Neural cell (in vitro differentiated cells): ENCODE measurements around the gene SPINK6.

ENCODE experiments used
- EZH2 ChIP-seq: fragments of 200-600, 300-800 bp; shearing (Covaris generic), sonication (generic); IDR thresholded peaks from 2 replicates; pipeline ENCODE4 v1.6.1; 2014; ENCODE audit warnings: antibody characterized with exemption, low read length, borderline replicate concordance, mild to moderate bottlenecking; ENCODE audit not compliant: insufficient read depth, poor library complexity, severe bottlenecking
- POLR2AphosphoS5 ChIP-seq: IDR thresholded peaks from 2 replicates; pipeline ENCODE4 v1.6.1; 2012
- TAF1 ChIP-seq: IDR thresholded peaks from 2 replicates; pipeline ENCODE4 v1.6.1; 2012; ENCODE audit warnings: low read depth
- TF ChIP-seq, protein P1 (sequence below): fragments of 450-650 bp; IDR thresholded peaks from 2 replicates; pipeline ENCODE4 v1.5.1; 2014; ENCODE audit warnings: antibody characterized with exemption, mild to moderate bottlenecking, moderate library complexity; ENCODE audit not compliant: poor library complexity, severe bottlenecking
- TF ChIP-seq, protein P2 (sequence below): IDR thresholded peaks from 2 replicates; pipeline ENCODE4 v1.6.1; 2012; ENCODE audit warnings: borderline replicate concordance

DNA sequence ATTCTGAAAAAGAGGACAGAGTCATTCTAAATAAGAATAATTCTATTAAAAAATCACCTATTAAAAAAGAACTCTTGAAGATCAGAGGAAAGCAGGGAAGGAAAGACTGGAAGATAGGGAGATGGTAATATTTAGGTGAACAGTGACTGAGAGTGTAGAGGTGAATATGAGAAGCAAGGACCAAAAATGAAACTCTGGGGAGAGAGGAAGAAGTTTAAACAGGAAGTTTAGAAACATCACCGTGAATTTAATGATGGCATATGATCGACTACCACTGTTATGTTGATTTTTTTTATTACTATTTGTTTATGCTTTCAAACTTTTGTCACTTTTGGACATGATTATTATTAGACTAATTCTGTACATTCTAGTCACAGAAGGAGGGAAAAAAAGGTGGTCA is 1.7 kb upstream of the SPINK6 start:
- TF ChIP-seq EZH2 (no peak), POLR2AphosphoS5 (no peak), TAF1 (no peak)
- TF ChIP-seq, protein P1, sequence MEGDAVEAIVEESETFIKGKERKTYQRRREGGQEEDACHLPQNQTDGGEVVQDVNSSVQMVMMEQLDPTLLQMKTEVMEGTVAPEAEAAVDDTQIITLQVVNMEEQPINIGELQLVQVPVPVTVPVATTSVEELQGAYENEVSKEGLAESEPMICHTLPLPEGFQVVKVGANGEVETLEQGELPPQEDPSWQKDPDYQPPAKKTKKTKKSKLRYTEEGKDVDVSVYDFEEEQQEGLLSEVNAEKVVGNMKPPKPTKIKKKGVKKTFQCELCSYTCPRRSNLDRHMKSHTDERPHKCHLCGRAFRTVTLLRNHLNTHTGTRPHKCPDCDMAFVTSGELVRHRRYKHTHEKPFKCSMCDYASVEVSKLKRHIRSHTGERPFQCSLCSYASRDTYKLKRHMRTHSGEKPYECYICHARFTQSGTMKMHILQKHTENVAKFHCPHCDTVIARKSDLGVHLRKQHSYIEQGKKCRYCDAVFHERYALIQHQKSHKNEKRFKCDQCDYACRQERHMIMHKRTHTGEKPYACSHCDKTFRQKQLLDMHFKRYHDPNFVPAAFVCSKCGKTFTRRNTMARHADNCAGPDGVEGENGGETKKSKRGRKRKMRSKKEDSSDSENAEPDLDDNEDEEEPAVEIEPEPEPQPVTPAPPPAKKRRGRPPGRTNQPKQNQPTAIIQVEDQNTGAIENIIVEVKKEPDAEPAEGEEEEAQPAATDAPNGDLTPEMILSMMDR = no peak
- TF ChIP-seq, protein P2, sequence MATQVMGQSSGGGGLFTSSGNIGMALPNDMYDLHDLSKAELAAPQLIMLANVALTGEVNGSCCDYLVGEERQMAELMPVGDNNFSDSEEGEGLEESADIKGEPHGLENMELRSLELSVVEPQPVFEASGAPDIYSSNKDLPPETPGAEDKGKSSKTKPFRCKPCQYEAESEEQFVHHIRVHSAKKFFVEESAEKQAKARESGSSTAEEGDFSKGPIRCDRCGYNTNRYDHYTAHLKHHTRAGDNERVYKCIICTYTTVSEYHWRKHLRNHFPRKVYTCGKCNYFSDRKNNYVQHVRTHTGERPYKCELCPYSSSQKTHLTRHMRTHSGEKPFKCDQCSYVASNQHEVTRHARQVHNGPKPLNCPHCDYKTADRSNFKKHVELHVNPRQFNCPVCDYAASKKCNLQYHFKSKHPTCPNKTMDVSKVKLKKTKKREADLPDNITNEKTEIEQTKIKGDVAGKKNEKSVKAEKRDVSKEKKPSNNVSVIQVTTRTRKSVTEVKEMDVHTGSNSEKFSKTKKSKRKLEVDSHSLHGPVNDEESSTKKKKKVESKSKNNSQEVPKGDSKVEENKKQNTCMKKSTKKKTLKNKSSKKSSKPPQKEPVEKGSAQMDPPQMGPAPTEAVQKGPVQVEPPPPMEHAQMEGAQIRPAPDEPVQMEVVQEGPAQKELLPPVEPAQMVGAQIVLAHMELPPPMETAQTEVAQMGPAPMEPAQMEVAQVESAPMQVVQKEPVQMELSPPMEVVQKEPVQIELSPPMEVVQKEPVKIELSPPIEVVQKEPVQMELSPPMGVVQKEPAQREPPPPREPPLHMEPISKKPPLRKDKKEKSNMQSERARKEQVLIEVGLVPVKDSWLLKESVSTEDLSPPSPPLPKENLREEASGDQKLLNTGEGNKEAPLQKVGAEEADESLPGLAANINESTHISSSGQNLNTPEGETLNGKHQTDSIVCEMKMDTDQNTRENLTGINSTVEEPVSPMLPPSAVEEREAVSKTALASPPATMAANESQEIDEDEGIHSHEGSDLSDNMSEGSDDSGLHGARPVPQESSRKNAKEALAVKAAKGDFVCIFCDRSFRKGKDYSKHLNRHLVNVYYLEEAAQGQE = no peak
